Caco-2 (cell line): ENCODE measurements around the gene UGT1A4. TPM values are rescaled to one million over a fixed set of nuclear protein-coding genes. Genes with fewer than 3 reads are reported as not detected.

Experiments
- BruUV-seq: library from RNA; stranded (reverse); fragments of 400-500 nt; replicated peaks from 2 replicates; lab custom pipeline; 2021; lab: Mats Ljungman, UMichigan
- CTCF ChIA-PET: fragments of 300-600 bp; sonication (Branson Sonifier 250); formaldehyde crosslinking; loops from one replicate; lab custom pipeline; 2022; ENCODE audit warnings: antibody characterized with exemption; lab: Charles Lee
- POLR2A ChIA-PET: fragments of 300-600 bp; sonication (Branson Sonifier 250); formaldehyde crosslinking; loops from one replicate; lab custom pipeline; 2022; ENCODE audit warnings: antibody characterized with exemption; lab: Charles Lee
- DNase-seq, 2 experiments: peaks; one replicate each; pipeline versions ENCODE4 v3.0.0 to v3.0.0-alpha.2; 2020 to 2022
- H3K27me3 ChIP-seq: replicated peaks from 2 replicates; pipeline ENCODE4 v1.6.0; 2011; ENCODE audit warnings: low read length; ENCODE audit not compliant: control insufficient read depth, insufficient read depth
- H3K36me3 ChIP-seq: 2 replicates; pipeline ENCODE4 v1.5.1; 2011; ENCODE audit warnings: low read length; ENCODE audit not compliant: control insufficient read depth, insufficient read depth
- H3K4me1 ChIP-seq: fragments of 250-450 bp; sonication (Bioruptor Pico); 2 replicates; pipeline ENCODE4 v1.5.1; 2020; ENCODE audit warnings: mild to moderate bottlenecking
- H3K4me3 ChIP-seq: 2 replicates; pipeline ENCODE4 v1.5.1; 2011; ENCODE audit warnings: low read depth, mild to moderate bottlenecking, control low read depth, low read length
- H3K9me3 ChIP-seq: fragments of 250-450 bp; sonication (Bioruptor Pico); 2 replicates; pipeline ENCODE4 v1.5.1; 2020; ENCODE audit warnings: mild to moderate bottlenecking, moderate library complexity
- H3K27ac Mint-ChIP-seq: one replicate; pipeline ENCODE4 v1.8.0; 2022; ENCODE audit warnings: mixed read lengths; ENCODE audit not compliant: unreplicated experiment
- H3K27me3 Mint-ChIP-seq: one replicate; pipeline ENCODE4 v1.8.0; 2022; ENCODE audit warnings: mixed read lengths; ENCODE audit not compliant: insufficient read depth, unreplicated experiment
- H3K36me3 Mint-ChIP-seq: one replicate; pipeline ENCODE4 v1.8.0; 2022; ENCODE audit warnings: mild to moderate bottlenecking, mixed read lengths; ENCODE audit not compliant: insufficient read depth, unreplicated experiment
- H3K4me1 Mint-ChIP-seq: one replicate; pipeline ENCODE4 v1.8.0; 2022; ENCODE audit warnings: low read depth, mixed read lengths; ENCODE audit not compliant: unreplicated experiment
- H3K4me3 Mint-ChIP-seq: one replicate; pipeline ENCODE4 v1.8.0; 2022; ENCODE audit warnings: mild to moderate bottlenecking, moderate library complexity, mixed read lengths; ENCODE audit not compliant: unreplicated experiment
- H3K9me3 Mint-ChIP-seq: one replicate; pipeline ENCODE4 v1.8.0; 2022; ENCODE audit warnings: mixed read lengths; ENCODE audit not compliant: unreplicated experiment
- intact Hi-C: fragments of 100-400 bp; cut with micrococcal nuclease; formaldehyde crosslinking; loops from one replicate; pipeline ENCODE4 v1.10.0; 2022; ENCODE audit not compliant: unreplicated experiment
- total RNA-seq: library from RNA; stranded (reverse); gene quantifications from 2 replicates; pipeline ENCODE4 v1.2.3, GENCODE V29; 2022
- TF ChIP-seq, protein P1 (sequence below), 2 experiments: fragments of 200-600 bp in 1 of 2; IDR thresholded peaks; 1 replicate in 1 of 2; 2 replicates in 1 of 2; pipeline versions ENCODE4 v1.5.1 to v1.8.0; 2011 to 2022; ENCODE audit warnings: antibody characterized with exemption in 1 of 2, control low read depth in 1 of 2, inconsistent platforms in 1 of 2, low read depth in 1 of 2, low read length in 1 of 2, mild to moderate bottlenecking in 1 of 2, moderate library complexity in 1 of 2; ENCODE audit not compliant: insufficient read depth in 1 of 2, severe bottlenecking in 1 of 2, unreplicated experiment in 1 of 2

UGT1A4 gene
- total RNA-seq, 1 experiment from 2014 or later: 0.79 TPM

DNA sequence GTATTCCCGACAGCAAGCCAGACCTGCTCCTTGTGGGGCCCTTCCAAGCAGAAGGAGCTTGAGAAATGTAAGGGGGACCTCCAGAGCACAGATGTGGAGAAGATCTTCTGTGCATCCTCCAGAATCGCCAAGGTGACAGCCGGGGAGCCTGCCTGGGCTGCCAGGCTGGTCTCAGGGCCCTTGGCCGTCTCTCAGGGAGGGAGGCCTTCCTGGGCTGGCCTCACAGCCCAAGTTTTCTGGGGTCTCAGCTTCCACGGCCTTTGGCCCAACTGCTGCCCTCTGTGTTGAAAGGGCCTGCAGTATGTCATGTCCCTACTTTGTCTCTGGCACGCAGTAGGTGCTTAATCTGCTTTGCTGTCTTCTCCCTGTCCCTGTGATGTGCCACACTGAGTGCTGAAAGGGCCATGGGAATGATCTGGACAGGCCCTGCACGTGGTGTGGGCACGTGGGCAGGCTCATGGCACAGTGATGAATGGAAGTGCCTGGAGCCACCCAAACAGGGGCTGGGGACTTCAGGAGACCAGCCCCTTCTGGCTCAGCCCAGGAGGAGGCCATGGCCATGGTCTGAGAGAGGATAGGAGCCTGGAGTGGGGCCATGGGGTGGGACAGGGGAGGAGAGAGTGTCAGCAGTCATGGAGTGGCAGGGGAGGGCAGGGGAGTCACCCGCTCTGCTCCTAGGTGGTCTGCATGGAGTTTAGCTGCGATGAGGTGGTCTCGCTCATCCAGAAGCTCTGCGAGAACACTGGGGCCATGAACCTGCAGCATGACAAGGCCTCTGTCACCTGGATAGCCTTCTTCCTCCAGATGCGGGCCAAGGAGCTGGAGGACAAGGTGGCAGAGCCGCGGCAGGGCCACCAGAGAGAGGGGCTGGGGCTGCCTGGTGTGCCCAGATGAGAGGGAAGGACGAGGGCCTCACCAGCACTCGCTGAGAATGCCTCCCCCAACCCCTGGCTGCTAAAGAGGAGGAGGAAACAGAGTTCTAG is 100.4 kb downstream of the UGT1A4 start:
- H3K4me3 ChIP-seq: no peak overlapping the region
- Mint-ChIP-seq H3K27ac (no peak overlapping the region), H3K4me1 (no peaks in the 10 kb centered on the region), H3K9me3 (no peaks in the 10 kb centered on the region), H3K36me3 (no peaks in the 10 kb centered on the region), H3K4me3 (no peak overlapping the region), H3K27me3 (no peaks in the 10 kb centered on the region)
- no peaks in the 10 kb centered on the region for H3K9me3 ChIP-seq
- H3K27me3 ChIP-seq: no peaks in the 10 kb centered on the region
- CTCF ChIA-PET: no interaction called here
- POLR2A ChIA-PET: no interaction called here
- intact Hi-C loops: no loop called here
- no TSS peak for BruUV-seq
- TF ChIP-seq, protein P1, sequence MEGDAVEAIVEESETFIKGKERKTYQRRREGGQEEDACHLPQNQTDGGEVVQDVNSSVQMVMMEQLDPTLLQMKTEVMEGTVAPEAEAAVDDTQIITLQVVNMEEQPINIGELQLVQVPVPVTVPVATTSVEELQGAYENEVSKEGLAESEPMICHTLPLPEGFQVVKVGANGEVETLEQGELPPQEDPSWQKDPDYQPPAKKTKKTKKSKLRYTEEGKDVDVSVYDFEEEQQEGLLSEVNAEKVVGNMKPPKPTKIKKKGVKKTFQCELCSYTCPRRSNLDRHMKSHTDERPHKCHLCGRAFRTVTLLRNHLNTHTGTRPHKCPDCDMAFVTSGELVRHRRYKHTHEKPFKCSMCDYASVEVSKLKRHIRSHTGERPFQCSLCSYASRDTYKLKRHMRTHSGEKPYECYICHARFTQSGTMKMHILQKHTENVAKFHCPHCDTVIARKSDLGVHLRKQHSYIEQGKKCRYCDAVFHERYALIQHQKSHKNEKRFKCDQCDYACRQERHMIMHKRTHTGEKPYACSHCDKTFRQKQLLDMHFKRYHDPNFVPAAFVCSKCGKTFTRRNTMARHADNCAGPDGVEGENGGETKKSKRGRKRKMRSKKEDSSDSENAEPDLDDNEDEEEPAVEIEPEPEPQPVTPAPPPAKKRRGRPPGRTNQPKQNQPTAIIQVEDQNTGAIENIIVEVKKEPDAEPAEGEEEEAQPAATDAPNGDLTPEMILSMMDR (IDR thresholded peaks at IDR 0.05; ENCODE audit: insufficient read depth in 1 of 2, low read depth in 1 of 2, low read length in 1 of 2, severe bottlenecking in 1 of 2, unreplicated experiment in 1 of 2): no peak
- H3K36me3 ChIP-seq: no peaks in the 10 kb centered on the region
- no peaks in the 10 kb centered on the region for H3K4me1 ChIP-seq
- no peak for DNase-seq

DNA sequence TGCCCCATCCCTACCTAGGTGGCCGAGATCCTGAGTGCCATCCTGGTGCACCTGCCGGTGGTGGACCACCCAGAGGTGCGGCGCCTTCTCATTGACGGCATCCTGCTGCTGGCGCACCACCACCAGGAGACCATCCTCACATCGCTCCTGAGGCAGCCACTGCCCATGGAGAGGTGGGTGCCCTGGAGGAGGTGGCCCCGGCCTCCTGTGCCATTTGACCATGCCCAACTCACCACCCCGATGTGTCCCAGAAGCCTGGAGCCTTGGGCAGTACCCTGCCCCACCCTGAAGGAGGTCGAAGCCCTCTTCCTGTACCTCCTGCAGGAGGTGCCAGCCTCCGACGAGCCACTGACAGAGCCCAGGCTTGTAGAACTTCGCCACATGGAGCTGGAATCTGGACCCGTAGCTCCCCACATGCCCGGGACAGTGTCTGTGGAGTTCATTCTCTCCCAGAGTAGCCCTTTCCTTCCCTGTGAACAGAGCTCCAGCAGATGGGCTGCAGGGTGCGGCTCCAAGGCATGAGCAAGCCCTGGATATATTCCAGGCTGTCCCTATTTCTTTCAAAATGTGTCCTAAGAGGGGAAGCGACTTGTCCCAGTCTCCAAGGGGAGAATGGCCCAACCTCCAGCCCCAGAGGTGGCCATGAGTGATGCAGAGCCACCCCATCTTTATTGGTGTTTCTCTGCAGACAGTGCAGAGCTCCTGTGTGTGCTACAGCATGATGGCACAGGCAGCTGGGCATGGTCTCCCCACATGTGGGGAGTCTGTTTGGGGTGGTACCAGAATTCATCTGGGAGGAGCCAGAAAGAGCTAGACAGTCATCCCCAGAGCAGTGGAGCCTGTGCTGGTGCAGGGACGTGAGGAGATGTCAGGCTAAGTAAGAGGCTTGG is 101.6 kb downstream of the UGT1A4 start:
- no peaks in the 10 kb centered on the region for H3K4me1 ChIP-seq
- no peak overlapping the region for H3K4me3 ChIP-seq
- Mint-ChIP-seq H3K4me3 (no peak overlapping the region), H3K4me1 (no peaks in the 10 kb centered on the region), H3K9me3 (no peaks in the 10 kb centered on the region), H3K36me3 (no peaks in the 10 kb centered on the region), H3K27ac (no peak overlapping the region), H3K27me3 (no peaks in the 10 kb centered on the region)
- no peak for DNase-seq
- H3K36me3 ChIP-seq: no peaks in the 10 kb centered on the region
- no peaks in the 10 kb centered on the region for H3K27me3 ChIP-seq
- intact Hi-C loops: no loop called here
- ChIA-PET CTCF (no interaction called here), POLR2A (no interaction called here)
- TF ChIP-seq, protein P1 (IDR thresholded peaks at IDR 0.05; ENCODE audit: insufficient read depth in 1 of 2, low read depth in 1 of 2, low read length in 1 of 2, severe bottlenecking in 1 of 2, unreplicated experiment in 1 of 2): no peak
- no TSS peak for BruUV-seq
- H3K9me3 ChIP-seq: no peaks in the 10 kb centered on the region

DNA sequence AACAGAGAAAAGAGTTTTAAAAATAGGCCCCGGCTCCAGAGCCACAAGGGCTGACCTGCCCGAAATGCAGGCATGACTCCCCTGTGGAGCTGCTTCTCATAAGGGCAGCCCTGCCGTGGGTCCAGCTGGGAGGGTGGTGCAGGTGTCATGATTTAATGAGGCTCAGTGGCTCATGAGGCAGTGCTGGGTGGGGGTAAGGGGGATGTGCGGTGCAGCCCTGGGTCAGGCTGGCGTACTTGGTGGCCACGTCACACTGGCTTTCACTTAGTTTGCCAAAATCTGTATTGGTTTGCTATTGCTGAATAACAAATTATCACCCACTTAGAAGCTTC is 102.2 kb downstream of the UGT1A4 start:
- BruUV-seq: no TSS peak
- Mint-ChIP-seq H3K27me3 (no peaks in the 10 kb centered on the region), H3K4me1 (no peaks in the 10 kb centered on the region), H3K36me3 (no peaks in the 10 kb centered on the region), H3K27ac (no peak overlapping the region), H3K9me3 (no peaks in the 10 kb centered on the region), H3K4me3 (no peak overlapping the region)
- POLR2A ChIA-PET: no interaction called here
- Histone ChIP-seq H3K4me1 (no peaks in the 10 kb centered on the region), H3K36me3 (no peaks in the 10 kb centered on the region), H3K9me3 (no peaks in the 10 kb centered on the region), H3K27me3 (no peaks in the 10 kb centered on the region), H3K4me3 (no peak overlapping the region)
- DNase-seq: no peak
- TF ChIP-seq, protein P1 (IDR thresholded peaks at IDR 0.05; ENCODE audit: insufficient read depth in 1 of 2, low read depth in 1 of 2, low read length in 1 of 2, severe bottlenecking in 1 of 2, unreplicated experiment in 1 of 2): no peak
- CTCF ChIA-PET: no interaction called here
- intact Hi-C loops: no loop called here
